Osteoblast (primary cell): ENCODE results near the gene FCER2. TPM values are rescaled to one million over a fixed set of nuclear protein-coding genes. Genes with fewer than 3 reads are reported as not detected.
A peak's percentile ranks its signal among the peaks of the same experiment; 100 is the strongest.

Experiments
- DNase-seq: peaks from one replicate; pipeline ENCODE4 v3.0.0; 2011; ENCODE audit warnings: low spot score, mixed read lengths; ENCODE audit not compliant: insufficient read length; ENCODE audit errors: missing footprints
- H2AFZ ChIP-seq: 2 replicates; pipeline ENCODE4 v1.6.0; 2011; ENCODE audit warnings: mild to moderate bottlenecking, low read length
- H3K27ac ChIP-seq: 2 replicates; pipeline ENCODE4 v1.5.1; 2011; ENCODE audit warnings: mild to moderate bottlenecking, low read depth, low read length, moderate library complexity
- H3K27me3 ChIP-seq: 2 replicates; pipeline ENCODE4 v1.6.0; 2012; ENCODE audit warnings: mild to moderate bottlenecking, control low read depth, inconsistent platforms, low read length, moderate library complexity; ENCODE audit not compliant: insufficient read depth
- H3K36me3 ChIP-seq: 2 replicates; pipeline ENCODE4 v1.5.1; 2011; ENCODE audit warnings: mild to moderate bottlenecking, low read length, control low read depth, moderate library complexity; ENCODE audit not compliant: insufficient read depth
- H3K4me1 ChIP-seq: 2 replicates; pipeline ENCODE4 v1.5.1; 2011; ENCODE audit warnings: mild to moderate bottlenecking, low read length, control low read depth, moderate library complexity; ENCODE audit not compliant: insufficient read depth
- H3K4me2 ChIP-seq: 2 replicates; pipeline ENCODE4 v1.6.0; 2011; ENCODE audit warnings: mild to moderate bottlenecking, low read length; ENCODE audit not compliant: insufficient read depth
- H3K4me3 ChIP-seq: fragments of 200-600 bp; sonication (generic); 3 replicates; pipeline ENCODE4 v1.5.1; 2012; ENCODE audit warnings: mild to moderate bottlenecking, low read length, inconsistent platforms; ENCODE audit not compliant: insufficient read depth
- H3K79me2 ChIP-seq: 2 replicates; pipeline ENCODE4 v1.6.0; 2012; ENCODE audit warnings: mild to moderate bottlenecking, low read length, control low read depth, inconsistent platforms; ENCODE audit not compliant: insufficient read depth
- H3K9me3 ChIP-seq: 2 replicates; pipeline ENCODE4 v1.5.1; 2011; ENCODE audit warnings: low read depth, low read length, control low read depth
- H4K20me1 ChIP-seq: 2 replicates; pipeline ENCODE4 v1.6.0; 2012; ENCODE audit warnings: mild to moderate bottlenecking, low read length, control low read depth; ENCODE audit not compliant: insufficient read depth
- total RNA-seq: library from RNA; depleted of rRNA; stranded (reverse); fragments of >200 nt; gene quantifications from 2 replicates; pipeline ENCODE4 v1.2.3, GENCODE V29; 2012
- TF ChIP-seq, protein P1 (sequence below): IDR thresholded peaks from 2 replicates; pipeline ENCODE4 v1.5.1; 2011; ENCODE audit warnings: mild to moderate bottlenecking, low read depth, low read length, moderate library complexity; ENCODE audit errors: extremely low read depth

The FCER2 gene
- total RNA-seq, 1 donor, result not detected

GRCh38 chr19:7642295-7643030 is 59.5 kb downstream of the FCER2 start:
- TF ChIP-seq, protein P1, sequence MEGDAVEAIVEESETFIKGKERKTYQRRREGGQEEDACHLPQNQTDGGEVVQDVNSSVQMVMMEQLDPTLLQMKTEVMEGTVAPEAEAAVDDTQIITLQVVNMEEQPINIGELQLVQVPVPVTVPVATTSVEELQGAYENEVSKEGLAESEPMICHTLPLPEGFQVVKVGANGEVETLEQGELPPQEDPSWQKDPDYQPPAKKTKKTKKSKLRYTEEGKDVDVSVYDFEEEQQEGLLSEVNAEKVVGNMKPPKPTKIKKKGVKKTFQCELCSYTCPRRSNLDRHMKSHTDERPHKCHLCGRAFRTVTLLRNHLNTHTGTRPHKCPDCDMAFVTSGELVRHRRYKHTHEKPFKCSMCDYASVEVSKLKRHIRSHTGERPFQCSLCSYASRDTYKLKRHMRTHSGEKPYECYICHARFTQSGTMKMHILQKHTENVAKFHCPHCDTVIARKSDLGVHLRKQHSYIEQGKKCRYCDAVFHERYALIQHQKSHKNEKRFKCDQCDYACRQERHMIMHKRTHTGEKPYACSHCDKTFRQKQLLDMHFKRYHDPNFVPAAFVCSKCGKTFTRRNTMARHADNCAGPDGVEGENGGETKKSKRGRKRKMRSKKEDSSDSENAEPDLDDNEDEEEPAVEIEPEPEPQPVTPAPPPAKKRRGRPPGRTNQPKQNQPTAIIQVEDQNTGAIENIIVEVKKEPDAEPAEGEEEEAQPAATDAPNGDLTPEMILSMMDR, result no peak
- H3K27ac ChIP-seq, result no peak overlapping the region
- H4K20me1 ChIP-seq, result no peaks in the 10 kb centered on the region
- no peak overlapping the region for H3K4me2 ChIP-seq
- H3K36me3 ChIP-seq, result no peaks in the 10 kb centered on the region
- H3K79me2 ChIP-seq, result no peaks in the 10 kb centered on the region
- no peaks in the 10 kb centered on the region for H3K4me1 ChIP-seq
- H3K4me3 ChIP-seq, result no peak overlapping the region
- H3K9me3 ChIP-seq, result no peaks in the 10 kb centered on the region
- H2AFZ ChIP-seq, result no peak overlapping the region
- peak; percentile 70 for DNase-seq
- H3K27me3 ChIP-seq, result no peaks in the 10 kb centered on the region

GRCh38 chr19:7641290-7642276 is 60.3 kb downstream of the FCER2 start:
- peaks cover 2% of the 10 kb centered on the region for H3K27me3 ChIP-seq

GRCh38 chr19:7640803-7641202 is 61.1 kb downstream of the FCER2 start:
- Histone ChIP-seq H3K4me3 (no peak overlapping the region), H3K27me3 (peaks cover 9% of the 10 kb centered on the region), H3K9me3 (no peaks in the 10 kb centered on the region), H3K36me3 (no peaks in the 10 kb centered on the region), H4K20me1 (no peaks in the 10 kb centered on the region), H3K4me1 (no peaks in the 10 kb centered on the region), H3K79me2 (no peaks in the 10 kb centered on the region), H2AFZ (no peak overlapping the region), H3K4me2 (no peak overlapping the region), H3K27ac (no peak overlapping the region)
- TF ChIP-seq, protein P1, result no peak
- no peak for DNase-seq

More at GRCh38 chr19:7641290-7642276, 60.3 kb downstream of the FCER2 start:
- H2AFZ ChIP-seq, result no peak overlapping the region
- H3K9me3 ChIP-seq, result no peaks in the 10 kb centered on the region
- no peak overlapping the region for H3K4me2 ChIP-seq
- no peak overlapping the region for H3K27ac ChIP-seq
- no peak overlapping the region for H3K4me3 ChIP-seq
- DNase-seq, result no peak
- no peaks in the 10 kb centered on the region for H3K36me3 ChIP-seq
- TF ChIP-seq, protein P1, result no peak
- H4K20me1 ChIP-seq, result no peaks in the 10 kb centered on the region
- no peaks in the 10 kb centered on the region for H3K79me2 ChIP-seq
- H3K4me1 ChIP-seq, result no peaks in the 10 kb centered on the region

- no peaks in the 10 kb centered on the region for H4K20me1 ChIP-seq
- H3K4me1 ChIP-seq, result no peaks in the 10 kb centered on the region
- no peaks in the 10 kb centered on the region for H3K79me2 ChIP-seq
- DNase-seq, result no peak
- H3K9me3 ChIP-seq, result no peaks in the 10 kb centered on the region
- no peak overlapping the region for H3K4me3 ChIP-seq
- H2AFZ ChIP-seq, result no peak overlapping the region
- peaks cover 9% of the 10 kb centered on the region for H3K27me3 ChIP-seq
- H3K36me3 ChIP-seq, result no peaks in the 10 kb centered on the region
- H3K27ac ChIP-seq, result no peak overlapping the region
- H3K4me2 ChIP-seq, result no peak overlapping the region
- TF ChIP-seq, protein P1, result no peak
These were observed 62.0 kb downstream of the FCER2 start for GRCh38 chr19:7639863-7640348.
